PC-9 (cell line): ENCODE results near the gene PLA2G12B. TPM values are rescaled to one million over a fixed set of nuclear protein-coding genes. Genes with fewer than 3 reads are reported as not detected.
"Not testable (repeated sequence)": the region's sequence is repeated elsewhere in the genome, so short reads cannot be mapped to it uniquely, and the experiment has no call there.

Experiments used
- BruUV-seq: library from RNA; stranded (reverse); fragments of 400-500 nt; replicated peaks from 2 replicates; lab custom pipeline; 2021; lab: Mats Ljungman, UMichigan
- CTCF ChIA-PET: fragments of 300-600 bp; sonication (Branson Sonifier 250); formaldehyde crosslinking; loops from one replicate; lab custom pipeline; 2022; ENCODE audit warnings: antibody characterized with exemption; lab: Charles Lee
- POLR2A ChIA-PET: fragments of 300-600 bp; sonication (Branson Sonifier 250); formaldehyde crosslinking; loops from one replicate; lab custom pipeline; 2022; ENCODE audit warnings: antibody characterized with exemption; ENCODE audit not compliant: unreplicated experiment; lab: Charles Lee
- DNase-seq, 2 experiments: peaks; one replicate each; pipeline versions ENCODE4 v3.0.0 to v3.0.0-alpha.2; 2015 to 2022; ENCODE audit warnings: mixed read lengths in 1 of 2
- H2AFZ ChIP-seq: fragments of 200-600 bp; sonication (generic); 2 replicates; pipeline ENCODE4 v1.8.1; 2017; ENCODE audit warnings: antibody characterized with exemption
- H3F3A ChIP-seq: fragments of 200-600 bp; sonication (generic); 2 replicates; pipeline ENCODE4 v1.8.1; 2017; ENCODE audit warnings: antibody characterized with exemption, mild to moderate bottlenecking, low read depth; ENCODE audit not compliant: insufficient read depth
- H3K27ac ChIP-seq: fragments of 200-600 bp; sonication (generic); 2 replicates; pipeline ENCODE4 v1.6.1; 2016; ENCODE audit warnings: mixed run types
- H3K27me3 ChIP-seq: fragments of 200-600 bp; sonication (generic); 2 replicates; pipeline ENCODE4 v1.6.1; 2016; ENCODE audit warnings: low read depth, mixed run types; ENCODE audit not compliant: insufficient read depth
- H3K36me3 ChIP-seq: fragments of 200-600 bp; sonication (generic); 2 replicates; pipeline ENCODE4 v1.6.1; 2016; ENCODE audit warnings: low read depth, mixed run types
- H3K4me1 ChIP-seq: fragments of 200-600 bp; sonication (generic); replicated peaks from 2 replicates; pipeline ENCODE4 v1.6.1; 2016; ENCODE audit warnings: mixed run types; ENCODE audit not compliant: insufficient read depth
- H3K4me2 ChIP-seq: fragments of 200-600 bp; sonication (generic); 2 replicates; pipeline ENCODE4 v1.6.1; 2017; ENCODE audit warnings: mixed run types
- H3K4me3 ChIP-seq: fragments of 200-600 bp; sonication (generic); 2 replicates; pipeline ENCODE4 v1.6.1; 2016; ENCODE audit warnings: mixed run types
- H3K79me2 ChIP-seq: fragments of 200-600 bp; sonication (generic); 2 replicates; pipeline ENCODE4 v1.6.1; 2017; ENCODE audit warnings: low read depth, mixed run types
- H3K9me2 ChIP-seq: fragments of 200-600 bp; sonication (generic); 2 replicates; pipeline ENCODE4 v1.8.1; 2017; ENCODE audit warnings: mild to moderate bottlenecking; ENCODE audit not compliant: insufficient read depth
- H3K9me3 ChIP-seq: fragments of 200-600 bp; sonication (generic); 2 replicates; pipeline ENCODE4 v1.8.1; 2016; ENCODE audit warnings: low read depth; ENCODE audit not compliant: insufficient read depth
- H4K20me1 ChIP-seq: fragments of 200-600 bp; sonication (generic); 2 replicates; pipeline ENCODE4 v1.8.1; 2017; ENCODE audit not compliant: insufficient read depth
- CTCF ChIP-seq: fragments of 200-600 bp; sonication (generic); conservative IDR thresholded peaks from 2 replicates; pipeline ENCODE4 v1.6.1; 2017; ENCODE audit warnings: mixed run types, antibody characterized with exemption, mild to moderate bottlenecking, moderate library complexity
- EZH2 ChIP-seq: fragments of 200-600 bp; sonication (generic); IDR thresholded peaks from 2 replicates; pipeline ENCODE4 v1.8.0; 2017; ENCODE audit warnings: antibody characterized with exemption, low read depth
- intact Hi-C: fragments of 100-400 bp; cut with micrococcal nuclease; formaldehyde crosslinking; loops from one replicate; pipeline ENCODE4 v1.10.0; 2022; ENCODE audit not compliant: unreplicated experiment
- total RNA-seq: library from RNA; stranded (reverse); gene quantifications from 2 replicates; pipeline ENCODE4 v1.2.3, GENCODE V29; 2021

PLA2G12B gene
- total RNA-seq, 1 experiment from 2014 or later, result not detected

- no TSS peak for BruUV-seq
- POLR2A ChIA-PET, result interaction anchor here (0.7 kb wide), 1 partner anchor 1458 kb away, joined by 4 read pairs; no protein-coding TSS in a partner anchor
Observed at GRCh38 chr10:72918352-72918751, 36.3 kb downstream of the PLA2G12B start.

GRCh38 chr10:72917803-72918332, 36.7 kb downstream of the PLA2G12B start:
- H3K27me3 ChIP-seq, H4K20me1 ChIP-seq, H3K4me3 ChIP-seq, BruUV-seq, H2AFZ ChIP-seq, H3K27ac ChIP-seq, DNase-seq, H3K4me1 ChIP-seq, H3K4me2 ChIP-seq, H3K9me2 ChIP-seq, H3K79me2 ChIP-seq, H3K9me3 ChIP-seq, H3F3A ChIP-seq, CTCF ChIA-PET, intact Hi-C loops, H3K36me3 ChIP-seq: not testable (repeated sequence)
- POLR2A ChIA-PET, result interaction anchor here (0.7 kb wide), 1 partner anchor 1457 kb away, joined by 4 read pairs; no protein-coding TSS in a partner anchor

More at GRCh38 chr10:72918352-72918751, 36.3 kb downstream of the PLA2G12B start:
- intact Hi-C loops, result no loop called here
- no peaks in the 10 kb centered on the region for H3K36me3 ChIP-seq
- H3K27ac ChIP-seq, result no peak overlapping the region
- CTCF ChIA-PET, result no interaction called here
- no peaks in the 10 kb centered on the region for H3K4me1 ChIP-seq
- H3K4me2 ChIP-seq, result no peak overlapping the region
- no peak for TF ChIP-seq CTCF
- TF ChIP-seq EZH2, result no peak
- no peaks in the 10 kb centered on the region for H3K79me2 ChIP-seq
- no peaks in the 10 kb centered on the region for H3K9me3 ChIP-seq
- no peaks in the 10 kb centered on the region for H4K20me1 ChIP-seq
- H2AFZ ChIP-seq, result no peak overlapping the region
- no peaks in the 10 kb centered on the region for H3K27me3 ChIP-seq
- no peak for DNase-seq
- no peaks in the 10 kb centered on the region for H3F3A ChIP-seq
- H3K9me2 ChIP-seq, result no peaks in the 10 kb centered on the region
- no peak overlapping the region for H3K4me3 ChIP-seq

- BruUV-seq, result not testable (repeated sequence)
Observed at GRCh38 chr10:72917201-72917600, 37.4 kb downstream of the PLA2G12B start.

GRCh38 chr10:72913287-72913686, 41.3 kb downstream of the PLA2G12B start:
- Histone ChIP-seq H3F3A (no peaks in the 10 kb centered on the region), H3K9me2 (no peaks in the 10 kb centered on the region), H3K4me2 (no peak overlapping the region), H3K27me3 (no peaks in the 10 kb centered on the region), H3K36me3 (no peaks in the 10 kb centered on the region), H3K27ac (no peak overlapping the region), H2AFZ (no peak overlapping the region), H3K4me1 (no peaks in the 10 kb centered on the region), H3K79me2 (no peaks in the 10 kb centered on the region), H3K9me3 (no peaks in the 10 kb centered on the region), H4K20me1 (no peaks in the 10 kb centered on the region), H3K4me3 (no peak overlapping the region)
- no TSS peak for BruUV-seq
- ChIA-PET POLR2A (interaction anchor here (0.6 kb wide), 1 partner anchor 640 kb away, joined by 3 read pairs; no protein-coding TSS in a partner anchor), CTCF (no interaction called here)
- DNase-seq, result no peak
- TF ChIP-seq CTCF (no peak), EZH2 (no peak)
- intact Hi-C loops, result no loop called here

More at GRCh38 chr10:72917201-72917600, 37.4 kb downstream of the PLA2G12B start:
- H3K79me2 ChIP-seq, H3K9me2 ChIP-seq, H3K36me3 ChIP-seq, H3K4me2 ChIP-seq, H3K27me3 ChIP-seq, H4K20me1 ChIP-seq, H3K4me3 ChIP-seq, CTCF ChIA-PET, H3K27ac ChIP-seq, DNase-seq, H3K4me1 ChIP-seq, H3F3A ChIP-seq, H3K9me3 ChIP-seq, H2AFZ ChIP-seq, intact Hi-C loops, POLR2A ChIA-PET: not testable (repeated sequence)
